PFSK-1 (cell line): ENCODE results near the gene ABCC10.

Experiments
- FOXP2 ChIP-seq: optimal IDR thresholded peaks from 2 replicates; pipeline ENCODE3; 2011; ENCODE audit warnings: borderline replicate concordance, control low read depth, inconsistent platforms; ENCODE audit not compliant: insufficient read depth; ENCODE audit errors: extremely low read length, extremely low read depth
- POLR2AphosphoS5 ChIP-seq: IDR thresholded peaks from 2 replicates; pipeline ENCODE4 v1.6.1; 2012; ENCODE audit warnings: low read depth, mild to moderate bottlenecking, control low read depth, low read length, moderate library complexity
- SIN3A ChIP-seq: IDR thresholded peaks from 2 replicates; pipeline ENCODE4 v1.6.1; 2012; ENCODE audit warnings: mild to moderate bottlenecking, low read length, moderate library complexity, borderline replicate concordance; ENCODE audit not compliant: insufficient read depth
- TAF1 ChIP-seq: IDR thresholded peaks from 2 replicates; pipeline ENCODE4 v1.6.1; 2012; ENCODE audit warnings: low read length, control low read depth, borderline replicate concordance; ENCODE audit not compliant: insufficient read depth
- TF ChIP-seq, protein P1 (sequence below), 2 experiments: IDR thresholded peaks; 2 replicates each; pipeline versions ENCODE4 v1.6.1 to v1.8.0; 2011 to 2012; ENCODE audit warnings: low read depth in 2 of 2, low read length in 2 of 2, control low read depth in 1 of 2, inconsistent platforms in 1 of 2, mild to moderate bottlenecking in 1 of 2, moderate library complexity in 1 of 2; ENCODE audit not compliant: insufficient read depth in 1 of 2

DNA sequence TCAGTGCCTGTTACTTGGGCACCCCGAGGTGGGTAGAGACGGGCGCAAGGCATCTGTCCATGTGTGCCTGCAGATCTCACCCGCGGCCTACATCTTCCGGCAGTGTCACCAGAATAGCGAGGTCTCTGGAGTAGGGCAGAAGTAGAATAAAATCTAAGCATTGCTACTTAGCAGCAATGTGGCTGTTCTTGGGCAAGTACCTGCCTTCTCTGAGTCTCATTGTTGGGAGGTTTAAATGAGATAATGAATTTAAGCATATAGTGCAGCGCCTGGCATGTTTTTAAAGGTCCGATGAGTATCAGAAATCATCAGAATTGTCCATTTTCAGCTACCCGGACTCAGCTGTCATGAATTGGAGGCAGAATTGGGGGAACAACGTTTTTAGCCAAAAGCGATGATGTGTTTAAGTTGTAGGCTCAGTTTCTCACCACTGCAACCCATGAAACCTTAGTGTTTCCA, 800 bp downstream of the ABCC10 start:
- TF ChIP-seq, protein P1, sequence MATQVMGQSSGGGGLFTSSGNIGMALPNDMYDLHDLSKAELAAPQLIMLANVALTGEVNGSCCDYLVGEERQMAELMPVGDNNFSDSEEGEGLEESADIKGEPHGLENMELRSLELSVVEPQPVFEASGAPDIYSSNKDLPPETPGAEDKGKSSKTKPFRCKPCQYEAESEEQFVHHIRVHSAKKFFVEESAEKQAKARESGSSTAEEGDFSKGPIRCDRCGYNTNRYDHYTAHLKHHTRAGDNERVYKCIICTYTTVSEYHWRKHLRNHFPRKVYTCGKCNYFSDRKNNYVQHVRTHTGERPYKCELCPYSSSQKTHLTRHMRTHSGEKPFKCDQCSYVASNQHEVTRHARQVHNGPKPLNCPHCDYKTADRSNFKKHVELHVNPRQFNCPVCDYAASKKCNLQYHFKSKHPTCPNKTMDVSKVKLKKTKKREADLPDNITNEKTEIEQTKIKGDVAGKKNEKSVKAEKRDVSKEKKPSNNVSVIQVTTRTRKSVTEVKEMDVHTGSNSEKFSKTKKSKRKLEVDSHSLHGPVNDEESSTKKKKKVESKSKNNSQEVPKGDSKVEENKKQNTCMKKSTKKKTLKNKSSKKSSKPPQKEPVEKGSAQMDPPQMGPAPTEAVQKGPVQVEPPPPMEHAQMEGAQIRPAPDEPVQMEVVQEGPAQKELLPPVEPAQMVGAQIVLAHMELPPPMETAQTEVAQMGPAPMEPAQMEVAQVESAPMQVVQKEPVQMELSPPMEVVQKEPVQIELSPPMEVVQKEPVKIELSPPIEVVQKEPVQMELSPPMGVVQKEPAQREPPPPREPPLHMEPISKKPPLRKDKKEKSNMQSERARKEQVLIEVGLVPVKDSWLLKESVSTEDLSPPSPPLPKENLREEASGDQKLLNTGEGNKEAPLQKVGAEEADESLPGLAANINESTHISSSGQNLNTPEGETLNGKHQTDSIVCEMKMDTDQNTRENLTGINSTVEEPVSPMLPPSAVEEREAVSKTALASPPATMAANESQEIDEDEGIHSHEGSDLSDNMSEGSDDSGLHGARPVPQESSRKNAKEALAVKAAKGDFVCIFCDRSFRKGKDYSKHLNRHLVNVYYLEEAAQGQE (IDR thresholded peaks at IDR 0.05; ENCODE audit: insufficient read depth in 1 of 2, low read depth in 2 of 2, low read length in 2 of 2) = no peak
- no peak for TF ChIP-seq TAF1
- TF ChIP-seq POLR2AphosphoS5 = no peak
- TF ChIP-seq SIN3A = no peak
- TF ChIP-seq FOXP2 = peak; percentile 1
